ENCODE data around the gene GPR141.

DNA sequence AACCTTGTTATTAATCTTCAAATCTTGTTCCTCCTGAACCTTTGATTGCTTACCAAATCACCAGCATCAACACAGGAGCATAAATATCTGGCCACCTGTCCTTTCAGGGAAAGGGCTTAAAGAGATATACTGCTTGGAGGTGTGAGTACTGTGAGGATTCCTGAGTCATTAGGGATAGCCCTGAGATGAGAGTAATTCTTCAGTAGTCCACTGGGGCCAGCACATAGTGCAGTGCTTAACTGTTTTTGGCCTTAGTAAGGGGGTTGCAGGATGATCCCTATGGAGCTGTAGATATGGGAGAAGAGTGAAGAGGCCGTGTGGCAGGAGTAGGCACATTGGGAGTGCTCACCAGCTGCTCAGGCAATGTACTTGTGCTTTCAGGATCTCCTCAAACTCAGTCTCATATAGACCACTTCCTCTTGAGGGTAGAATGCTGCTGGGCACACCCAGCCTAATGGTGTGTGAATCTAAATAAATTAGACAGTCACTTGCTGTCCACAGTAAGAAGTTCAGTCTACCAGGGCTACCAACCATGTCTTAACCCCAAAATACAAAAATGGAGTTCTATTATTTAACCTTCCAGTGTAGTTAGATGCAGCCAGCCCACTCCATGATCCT is 26.5 kb upstream of the GPR141 start:
- no peak for TF ChIP-seq POLR2A (IDR thresholded peaks at IDR 0.05)
- TF ChIP-seq, protein P1, sequence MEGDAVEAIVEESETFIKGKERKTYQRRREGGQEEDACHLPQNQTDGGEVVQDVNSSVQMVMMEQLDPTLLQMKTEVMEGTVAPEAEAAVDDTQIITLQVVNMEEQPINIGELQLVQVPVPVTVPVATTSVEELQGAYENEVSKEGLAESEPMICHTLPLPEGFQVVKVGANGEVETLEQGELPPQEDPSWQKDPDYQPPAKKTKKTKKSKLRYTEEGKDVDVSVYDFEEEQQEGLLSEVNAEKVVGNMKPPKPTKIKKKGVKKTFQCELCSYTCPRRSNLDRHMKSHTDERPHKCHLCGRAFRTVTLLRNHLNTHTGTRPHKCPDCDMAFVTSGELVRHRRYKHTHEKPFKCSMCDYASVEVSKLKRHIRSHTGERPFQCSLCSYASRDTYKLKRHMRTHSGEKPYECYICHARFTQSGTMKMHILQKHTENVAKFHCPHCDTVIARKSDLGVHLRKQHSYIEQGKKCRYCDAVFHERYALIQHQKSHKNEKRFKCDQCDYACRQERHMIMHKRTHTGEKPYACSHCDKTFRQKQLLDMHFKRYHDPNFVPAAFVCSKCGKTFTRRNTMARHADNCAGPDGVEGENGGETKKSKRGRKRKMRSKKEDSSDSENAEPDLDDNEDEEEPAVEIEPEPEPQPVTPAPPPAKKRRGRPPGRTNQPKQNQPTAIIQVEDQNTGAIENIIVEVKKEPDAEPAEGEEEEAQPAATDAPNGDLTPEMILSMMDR (IDR thresholded peaks at IDR 0.05), result no peak
